Suprapubic skin (tissue), 4 donors: ENCODE measurements around the gene FZD7. TPM values are rescaled to one million over a fixed set of nuclear protein-coding genes. Genes with fewer than 3 reads are reported as not detected.

Source experiments
- DNase-seq, 2 donors: peaks; one replicate each; pipeline ENCODE4 v3.0.0-alpha.2; 2019; ENCODE audit warnings: low spot score in 2 of 2
- H3K27ac ChIP-seq: fragments of 200-600 bp; sonication (generic); one replicate; pipeline ENCODE4 v1.5.1; 2019
- H3K27me3 ChIP-seq: fragments of 200-600 bp; sonication (generic); one replicate; pipeline ENCODE4 v1.5.1; 2019
- H3K36me3 ChIP-seq: fragments of 200-600 bp; sonication (generic); one replicate; pipeline ENCODE4 v1.5.1; 2019
- H3K4me1 ChIP-seq: fragments of 200-600 bp; sonication (generic); one replicate; pipeline ENCODE4 v1.5.1; 2019
- H3K4me3 ChIP-seq: fragments of 200-600 bp; sonication (generic); one replicate; pipeline ENCODE4 v1.5.1; 2019; ENCODE audit warnings: mild to moderate bottlenecking
- H3K9me3 ChIP-seq: fragments of 200-600 bp; sonication (generic); one replicate; pipeline ENCODE4 v1.5.1; 2019
- EP300 ChIP-seq: sonication (generic); formaldehyde crosslinking; IDR thresholded peaks from one replicate; pipeline ENCODE4 v1.6.1; 2017; ENCODE audit warnings: antibody characterized with exemption
- POLR2A ChIP-seq, 2 donors: fragments of 450-650 bp; IDR thresholded peaks; one replicate each; pipeline ENCODE4 v1.6.1; 2017; ENCODE audit warnings: antibody characterized with exemption in 2 of 2, mild to moderate bottlenecking in 2 of 2, moderate library complexity in 2 of 2
- POLR2AphosphoS5 ChIP-seq, 3 donors: sonication (generic); formaldehyde crosslinking; IDR thresholded peaks; one replicate each; pipeline ENCODE4 v1.6.1; 2017; ENCODE audit warnings: antibody characterized with exemption in 3 of 3
- WGBS: methylation state at CpG from one replicate; pipeline ENCODE4 v1.1.5; 2018; 5-methylcytosine and 5-hydroxymethylcytosine counted together
- total RNA-seq, 4 donors: library from RNA; depleted of rRNA; stranded (reverse); fragments of >200 nt; gene quantifications; one replicate each; pipeline ENCODE4 v1.1.0, GENCODE V29; 2016
- TF ChIP-seq, protein P1 (sequence below), 2 donors: fragments of 200-600 bp in 1 of 2; fragments of 450-650 bp in 1 of 2; sonication (generic) in 1 of 2; IDR thresholded peaks; one replicate each; pipeline ENCODE4 v1.5.1; 2016 to 2019; ENCODE audit warnings: antibody characterized with exemption in 2 of 2, mild to moderate bottlenecking in 1 of 2, moderate library complexity in 1 of 2

The FZD7 gene
- total RNA-seq, 4 donors from 2014 or later: 13.5 to 31.3 (median 23.6) TPM

DNA sequence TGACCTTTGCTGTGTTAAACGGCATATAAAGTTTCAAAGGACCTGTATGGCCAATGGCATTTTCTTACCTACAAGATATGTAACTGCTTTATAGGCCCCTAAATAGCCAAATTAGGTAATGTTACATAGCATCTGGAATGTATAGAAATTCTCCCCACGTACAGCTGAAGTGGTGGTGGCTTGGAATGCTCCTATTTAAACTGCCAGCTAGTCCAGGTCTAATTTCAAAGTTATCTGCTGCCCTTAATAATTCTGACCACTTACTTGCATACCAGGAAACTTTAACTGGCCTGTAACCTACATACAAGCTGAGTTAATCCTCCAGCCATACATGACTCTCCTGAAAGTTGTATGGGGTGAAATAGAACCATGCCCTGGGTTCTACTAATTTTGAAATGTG, 40.7 kb downstream of the FZD7 start:
- Histone ChIP-seq H3K27ac (no peak overlapping the region), H3K27me3 (no peaks in the 10 kb centered on the region), H3K36me3 (no peaks in the 10 kb centered on the region), H3K9me3 (no peaks in the 10 kb centered on the region), H3K4me1 (no peaks in the 10 kb centered on the region), H3K4me3 (no peak overlapping the region)
- DNase-seq: no peak
- 93% methylated on average over 2 of the region's 2 CpGs for WGBS
- TF ChIP-seq EP300 (no peak), POLR2AphosphoS5 (IDR thresholded peaks at IDR 0.05) (no peak), POLR2A (IDR thresholded peaks at IDR 0.05) (no peak)
- TF ChIP-seq, protein P1, sequence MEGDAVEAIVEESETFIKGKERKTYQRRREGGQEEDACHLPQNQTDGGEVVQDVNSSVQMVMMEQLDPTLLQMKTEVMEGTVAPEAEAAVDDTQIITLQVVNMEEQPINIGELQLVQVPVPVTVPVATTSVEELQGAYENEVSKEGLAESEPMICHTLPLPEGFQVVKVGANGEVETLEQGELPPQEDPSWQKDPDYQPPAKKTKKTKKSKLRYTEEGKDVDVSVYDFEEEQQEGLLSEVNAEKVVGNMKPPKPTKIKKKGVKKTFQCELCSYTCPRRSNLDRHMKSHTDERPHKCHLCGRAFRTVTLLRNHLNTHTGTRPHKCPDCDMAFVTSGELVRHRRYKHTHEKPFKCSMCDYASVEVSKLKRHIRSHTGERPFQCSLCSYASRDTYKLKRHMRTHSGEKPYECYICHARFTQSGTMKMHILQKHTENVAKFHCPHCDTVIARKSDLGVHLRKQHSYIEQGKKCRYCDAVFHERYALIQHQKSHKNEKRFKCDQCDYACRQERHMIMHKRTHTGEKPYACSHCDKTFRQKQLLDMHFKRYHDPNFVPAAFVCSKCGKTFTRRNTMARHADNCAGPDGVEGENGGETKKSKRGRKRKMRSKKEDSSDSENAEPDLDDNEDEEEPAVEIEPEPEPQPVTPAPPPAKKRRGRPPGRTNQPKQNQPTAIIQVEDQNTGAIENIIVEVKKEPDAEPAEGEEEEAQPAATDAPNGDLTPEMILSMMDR (IDR thresholded peaks at IDR 0.05): no peak

DNA sequence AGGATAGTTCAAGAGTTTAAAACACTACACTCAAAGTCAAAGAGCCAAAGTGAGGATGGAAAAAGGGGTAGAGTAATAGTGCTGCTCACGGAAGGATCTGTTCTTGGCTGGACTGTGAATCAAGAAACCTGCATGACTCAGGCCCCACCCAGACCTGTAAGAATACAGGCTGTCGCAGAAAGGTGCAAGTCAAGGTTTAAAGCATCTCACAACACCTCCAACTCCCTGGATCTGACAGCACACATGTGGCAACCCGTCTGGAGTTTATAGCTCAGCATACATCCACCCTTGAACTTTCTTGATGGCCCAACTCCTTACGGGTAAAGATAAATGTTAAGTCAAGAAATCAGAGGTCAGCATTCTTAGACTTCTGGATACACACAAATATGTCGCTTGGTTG, 45.7 kb downstream of the FZD7 start:
- 65% methylated on average over 5 of the region's 5 CpGs for WGBS
- H3K4me3 ChIP-seq: no peak overlapping the region
- H3K27ac ChIP-seq: no peak overlapping the region
- no peaks in the 10 kb centered on the region for H3K27me3 ChIP-seq
- TF ChIP-seq POLR2AphosphoS5 (IDR thresholded peaks at IDR 0.05): no peak
- no peak for TF ChIP-seq EP300
- TF ChIP-seq, protein P1 (IDR thresholded peaks at IDR 0.05): no peak
- TF ChIP-seq POLR2A (IDR thresholded peaks at IDR 0.05): no peak
- no peaks in the 10 kb centered on the region for H3K4me1 ChIP-seq
- H3K9me3 ChIP-seq: no peaks in the 10 kb centered on the region
- DNase-seq: no peak
- no peaks in the 10 kb centered on the region for H3K36me3 ChIP-seq

DNA sequence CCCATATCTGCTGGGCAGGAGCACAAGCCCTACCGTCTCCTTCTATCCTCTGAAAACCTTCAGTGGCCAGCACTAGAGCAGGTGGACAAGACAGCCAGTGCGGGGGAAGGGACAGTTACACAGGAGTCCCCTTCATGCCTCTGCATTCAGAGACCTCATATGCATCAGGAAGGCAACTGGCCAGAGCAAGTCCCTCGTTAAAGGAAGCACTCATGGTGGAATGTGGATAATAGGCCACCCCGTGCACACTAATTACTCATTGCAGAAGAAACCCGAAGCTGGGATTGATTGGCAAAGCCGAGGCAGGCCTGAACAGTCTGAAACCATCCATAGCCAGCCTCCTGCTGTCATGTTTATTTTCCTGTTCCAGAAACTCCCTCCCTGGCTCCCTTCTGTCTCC, 50.6 kb downstream of the FZD7 start:
- no peak for DNase-seq
- Histone ChIP-seq H3K4me3 (no peak overlapping the region), H3K36me3 (no peaks in the 10 kb centered on the region), H3K27me3 (no peaks in the 10 kb centered on the region), H3K4me1 (no peaks in the 10 kb centered on the region), H3K27ac (no peak overlapping the region), H3K9me3 (no peaks in the 10 kb centered on the region)
- no peak for TF ChIP-seq POLR2A (IDR thresholded peaks at IDR 0.05)
- WGBS: 38% methylated on average over 4 of the region's 6 CpGs

Other genes with a start within 250 kb of the FZD7 start
- under 1 TPM; 0.13 to 0.97 (median 0.66) TPM for gene CDK15, start 227.3 kb upstream of the FZD7 start, total RNA-seq
- under 1 TPM in 1 of 4 donors, not detected in 3; 0.16 TPM for gene KIAA2012, start 39.4 kb downstream of the FZD7 start, total RNA-seq
- gene SUMO1, start 204.7 kb downstream of the FZD7 start, total RNA-seq: 10 to 100 TPM; 29.0 to 44.0 (median 37.8) TPM
- gene NOP58, start 231.9 kb downstream of the FZD7 start, total RNA-seq: 10 to 100 TPM; 48.0 to 96.9 (median 56.8) TPM